Loucy (cell line): Measurements from ENCODE around the gene LAPTM5.

ENCODE experiments used
- H2AFZ ChIP-seq: fragments of 200-600 bp; sonication (generic); 2 replicates; pipeline ENCODE4 v1.6.0; 2016; ENCODE audit warnings: antibody characterized with exemption, mild to moderate bottlenecking, low read length, moderate library complexity
- H3F3A ChIP-seq: fragments of 200-600 bp; 2 replicates; pipeline ENCODE4 v1.6.0; 2016; ENCODE audit warnings: antibody characterized with exemption, low read depth, mild to moderate bottlenecking
- H3K27me3 ChIP-seq: fragments of 200-600 bp; sonication (generic); 2 replicates; pipeline ENCODE4 v1.6.1; 2014; ENCODE audit warnings: low read length, mild to moderate bottlenecking; ENCODE audit not compliant: insufficient read depth, poor library complexity, severe bottlenecking
- H3K36me3 ChIP-seq: fragments of 200-600 bp; sonication (generic); 2 replicates; pipeline ENCODE4 v1.6.1; 2016; ENCODE audit warnings: low read length; ENCODE audit not compliant: insufficient read depth
- H3K4me1 ChIP-seq: fragments of 200-600 bp; sonication (generic); 2 replicates; pipeline ENCODE4 v1.5.1; 2014; ENCODE audit warnings: low read length, mild to moderate bottlenecking; ENCODE audit not compliant: insufficient read depth, poor library complexity, severe bottlenecking
- H3K4me2 ChIP-seq: fragments of 200-600 bp; sonication (generic); 2 replicates; pipeline ENCODE4 v1.6.0; 2014; ENCODE audit warnings: antibody characterized with exemption, low read length, low read depth, mild to moderate bottlenecking; ENCODE audit not compliant: poor library complexity, severe bottlenecking
- H3K4me3 ChIP-seq: fragments of 200-600 bp; sonication (generic); 2 replicates; pipeline ENCODE4 v1.5.1; 2014; ENCODE audit warnings: low read length, mild to moderate bottlenecking, mixed read lengths; ENCODE audit not compliant: poor library complexity, severe bottlenecking
- H3K79me2 ChIP-seq: fragments of 200-600 bp; sonication (generic); 2 replicates; pipeline ENCODE4 v1.6.1; 2014; ENCODE audit warnings: low read length; ENCODE audit not compliant: insufficient read depth
- H3K9ac ChIP-seq: fragments of 200-600 bp; sonication (generic); 2 replicates; pipeline ENCODE4 v1.6.0; 2014; ENCODE audit warnings: mild to moderate bottlenecking, low read depth, low read length, moderate library complexity; ENCODE audit not compliant: poor library complexity, severe bottlenecking
- H3K9me2 ChIP-seq: fragments of 200-600 bp; sonication (generic); replicated peaks from 2 replicates; pipeline ENCODE4 v1.6.1; 2016; ENCODE audit warnings: low read depth, low read length, mixed read lengths
- H3K9me3 ChIP-seq: fragments of 200-600 bp; sonication (generic); 2 replicates; pipeline ENCODE4 v1.6.1; 2014; ENCODE audit warnings: mild to moderate bottlenecking, antibody characterized with exemption, low read length, low read depth; ENCODE audit not compliant: insufficient read depth
- H4K20me1 ChIP-seq: fragments of 200-600 bp; sonication (generic); 2 replicates; pipeline ENCODE4 v1.6.0; 2014; ENCODE audit warnings: antibody characterized with exemption, low read length, mild to moderate bottlenecking; ENCODE audit not compliant: insufficient read depth, poor library complexity, severe bottlenecking
- EZH2phosphoT487 ChIP-seq: fragments of 200-600 bp; IDR thresholded peaks from 2 replicates; pipeline ENCODE4 v1.6.1; 2018; ENCODE audit warnings: antibody characterized with exemption, mild to moderate bottlenecking, moderate library complexity, borderline replicate concordance
- TF ChIP-seq, protein P1 (sequence below): fragments of 200-600 bp; sonication (generic); conservative IDR thresholded peaks from 2 replicates; pipeline ENCODE4 v1.5.1; 2014; ENCODE audit warnings: mild to moderate bottlenecking, antibody characterized with exemption, low read length

The LAPTM5 gene

DNA sequence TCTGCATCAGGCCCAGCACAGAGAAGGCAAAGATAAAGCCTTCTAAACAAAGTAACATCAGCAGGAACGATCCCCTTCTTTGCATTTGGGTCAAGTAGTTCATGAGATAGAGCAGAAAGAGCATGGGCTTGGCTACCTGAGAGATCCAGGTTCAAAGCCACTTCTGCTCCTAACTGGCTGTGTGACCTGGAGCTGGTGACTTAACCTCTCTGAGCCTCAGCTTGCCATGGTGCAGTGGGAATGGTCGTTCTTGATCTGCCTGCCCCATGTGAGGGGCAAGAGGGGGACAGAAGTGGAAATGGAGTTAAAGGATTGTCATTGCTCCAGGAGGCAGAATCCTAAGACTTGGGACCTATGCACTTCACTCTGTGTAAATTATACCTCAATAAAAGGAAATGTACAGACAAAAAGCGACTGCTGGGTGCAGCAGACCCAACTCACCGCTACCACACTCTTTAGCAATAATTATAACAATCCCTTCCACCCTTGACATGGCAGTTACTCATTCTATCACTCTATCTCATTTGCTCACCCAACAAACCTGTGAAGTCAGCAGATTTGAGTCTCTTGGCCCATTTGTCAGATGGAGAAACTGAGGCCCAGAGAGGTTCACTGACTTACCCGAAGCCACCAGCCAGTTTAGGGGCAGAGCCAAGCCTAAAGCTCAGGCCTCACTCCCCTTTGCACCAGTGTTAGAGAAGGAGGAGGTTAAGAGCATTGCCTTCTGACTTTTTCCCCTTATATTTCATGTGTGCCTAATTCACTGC, 32.7 kb downstream of the LAPTM5 start:
- no peaks in the 10 kb centered on the region for H3K36me3 ChIP-seq
- no peaks in the 10 kb centered on the region for H3F3A ChIP-seq
- H3K9me3 ChIP-seq, result no peaks in the 10 kb centered on the region
- no peak overlapping the region for H3K4me2 ChIP-seq
- no peaks in the 10 kb centered on the region for H4K20me1 ChIP-seq
- H3K27me3 ChIP-seq, result no peaks in the 10 kb centered on the region
- H2AFZ ChIP-seq, result no peak overlapping the region
- H3K9me2 ChIP-seq, result no peaks in the 10 kb centered on the region
- TF ChIP-seq, protein P1, sequence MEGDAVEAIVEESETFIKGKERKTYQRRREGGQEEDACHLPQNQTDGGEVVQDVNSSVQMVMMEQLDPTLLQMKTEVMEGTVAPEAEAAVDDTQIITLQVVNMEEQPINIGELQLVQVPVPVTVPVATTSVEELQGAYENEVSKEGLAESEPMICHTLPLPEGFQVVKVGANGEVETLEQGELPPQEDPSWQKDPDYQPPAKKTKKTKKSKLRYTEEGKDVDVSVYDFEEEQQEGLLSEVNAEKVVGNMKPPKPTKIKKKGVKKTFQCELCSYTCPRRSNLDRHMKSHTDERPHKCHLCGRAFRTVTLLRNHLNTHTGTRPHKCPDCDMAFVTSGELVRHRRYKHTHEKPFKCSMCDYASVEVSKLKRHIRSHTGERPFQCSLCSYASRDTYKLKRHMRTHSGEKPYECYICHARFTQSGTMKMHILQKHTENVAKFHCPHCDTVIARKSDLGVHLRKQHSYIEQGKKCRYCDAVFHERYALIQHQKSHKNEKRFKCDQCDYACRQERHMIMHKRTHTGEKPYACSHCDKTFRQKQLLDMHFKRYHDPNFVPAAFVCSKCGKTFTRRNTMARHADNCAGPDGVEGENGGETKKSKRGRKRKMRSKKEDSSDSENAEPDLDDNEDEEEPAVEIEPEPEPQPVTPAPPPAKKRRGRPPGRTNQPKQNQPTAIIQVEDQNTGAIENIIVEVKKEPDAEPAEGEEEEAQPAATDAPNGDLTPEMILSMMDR, result no peak
- TF ChIP-seq EZH2phosphoT487, result no peak
- no peaks in the 10 kb centered on the region for H3K4me1 ChIP-seq
- H3K9ac ChIP-seq, result no peak overlapping the region
- no peaks in the 10 kb centered on the region for H3K79me2 ChIP-seq
- no peak overlapping the region for H3K4me3 ChIP-seq

DNA sequence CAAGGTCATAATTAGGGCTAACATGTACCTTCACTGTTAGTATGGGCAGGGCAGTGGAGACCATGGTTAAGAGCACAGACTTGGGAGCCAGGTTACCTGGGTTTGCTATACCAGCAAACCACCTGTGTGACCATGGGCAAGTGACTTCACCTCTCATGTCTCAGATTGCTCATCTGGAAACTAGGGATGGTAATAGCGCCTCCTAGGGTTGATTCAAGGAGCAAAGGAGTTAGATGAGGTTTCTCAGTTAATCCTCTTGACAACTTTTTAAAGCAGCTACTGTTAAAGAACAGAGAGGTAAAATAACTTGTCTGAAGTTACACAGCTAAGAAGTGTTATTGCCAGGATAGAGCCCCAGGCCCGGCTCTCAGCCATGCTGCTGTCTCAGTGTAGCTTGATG, 33.4 kb downstream of the LAPTM5 start:
- H3K36me3 ChIP-seq, result no peaks in the 10 kb centered on the region
- TF ChIP-seq, protein P1, result peak; percentile 69
- no peak for TF ChIP-seq EZH2phosphoT487
- no peaks in the 10 kb centered on the region for H3K79me2 ChIP-seq
- no peaks in the 10 kb centered on the region for H3K9me3 ChIP-seq
- peaks cover 2% of the 10 kb centered on the region for H3K4me1 ChIP-seq
- H3K9me2 ChIP-seq, result no peaks in the 10 kb centered on the region
- no peak overlapping the region for H2AFZ ChIP-seq
- no peaks in the 10 kb centered on the region for H4K20me1 ChIP-seq
- no peaks in the 10 kb centered on the region for H3K27me3 ChIP-seq
- H3F3A ChIP-seq, result no peaks in the 10 kb centered on the region
- H3K9ac ChIP-seq, result no peak overlapping the region
- H3K4me2 ChIP-seq, result no peak overlapping the region
- no peak overlapping the region for H3K4me3 ChIP-seq

DNA sequence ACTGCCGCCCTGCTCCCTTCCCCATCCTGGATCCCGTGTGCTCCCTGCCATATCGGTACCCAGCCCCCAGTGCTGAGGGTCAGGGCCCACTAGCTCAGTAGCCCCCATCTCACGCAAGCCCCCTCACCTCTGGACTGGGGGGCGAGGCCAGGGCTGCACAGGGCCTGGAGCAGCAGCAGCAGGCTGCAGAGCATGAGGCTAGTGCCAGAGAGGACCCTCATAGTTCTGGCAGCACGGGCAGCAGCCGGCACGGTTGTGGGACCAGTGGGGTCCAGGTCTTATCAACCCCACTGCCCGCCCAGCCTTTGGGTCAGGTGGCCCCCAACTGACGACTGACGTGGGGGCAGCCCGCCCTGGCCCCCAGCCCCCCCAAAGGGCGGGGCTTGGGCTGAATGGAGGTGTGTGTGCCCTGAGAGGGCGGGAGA, 34.2 kb downstream of the LAPTM5 start, which contains the start of gene MATN1:
TSS of gene MATN1 (minus strand) at position 255 of the 425 bp plus-strand sequence. CDS start at position 221, 34 bp downstream.
- no peaks in the 10 kb centered on the region for H3F3A ChIP-seq
- no peak within 1 kb of the TSS for H3K4me2 ChIP-seq
- no peak within 1 kb of the TSS for H3K4me3 ChIP-seq
- H3K9me2 ChIP-seq, result no peaks in the 10 kb centered on the region
- H3K79me2 ChIP-seq, result no peaks in the 10 kb centered on the region
- H3K4me1 ChIP-seq, result peaks cover 8% of the 10 kb centered on the region
- no peaks in the 10 kb centered on the region for H3K27me3 ChIP-seq
- H4K20me1 ChIP-seq, result no peaks in the 10 kb centered on the region
- no peak within 1 kb of the TSS for H3K9ac ChIP-seq
- H2AFZ ChIP-seq, result no peak within 1 kb of the TSS
- H3K36me3 ChIP-seq, result no peaks in the 10 kb centered on the region
- no peak for TF ChIP-seq EZH2phosphoT487
- no peaks in the 10 kb centered on the region for H3K9me3 ChIP-seq
